HG02884 (cell line): ENCODE measurements around the gene ACRBP.
A peak's percentile ranks its signal among the peaks of the same experiment; 100 is the strongest.

Experiments
- ATAC-seq: cut with Tn5 transposase; IDR thresholded peaks from one replicate; pipeline ENCODE4 v1.9.1; 2021; ENCODE audit warnings: mild to moderate bottlenecking, moderate library complexity; ENCODE audit not compliant: unreplicated experiment

The ACRBP gene

DNA sequence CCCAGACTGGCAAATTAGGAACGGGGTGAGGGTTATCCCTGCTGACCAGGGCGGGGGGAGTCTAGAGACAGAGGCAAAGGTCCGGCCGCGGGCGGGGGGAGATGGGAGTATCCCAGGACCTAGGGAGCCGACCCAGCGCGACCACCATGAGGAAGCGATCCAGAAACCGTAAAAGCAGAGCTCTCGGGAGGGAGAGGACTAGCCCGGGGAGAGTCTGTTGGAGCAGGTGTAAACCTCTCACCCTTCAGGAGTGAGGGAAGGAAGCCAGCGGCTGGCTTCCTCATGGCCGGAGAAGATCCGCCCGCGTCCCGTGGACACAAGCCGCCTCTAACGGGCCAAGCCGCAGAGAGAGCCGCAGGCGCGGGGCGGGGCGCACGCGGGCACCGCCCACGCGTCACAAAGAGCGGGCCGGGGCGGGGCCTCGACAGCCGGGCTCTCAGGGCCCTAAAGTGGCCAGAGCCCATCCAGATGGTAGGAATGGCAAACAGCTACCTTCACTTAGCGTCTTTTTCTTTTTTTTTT, at the start of gene ACRBP:
TSS of gene ACRBP (minus strand) at position 350 of the 522 bp plus-strand sequence. CDS start at position 284, 66 bp downstream.
- ATAC-seq, result no peak

DNA sequence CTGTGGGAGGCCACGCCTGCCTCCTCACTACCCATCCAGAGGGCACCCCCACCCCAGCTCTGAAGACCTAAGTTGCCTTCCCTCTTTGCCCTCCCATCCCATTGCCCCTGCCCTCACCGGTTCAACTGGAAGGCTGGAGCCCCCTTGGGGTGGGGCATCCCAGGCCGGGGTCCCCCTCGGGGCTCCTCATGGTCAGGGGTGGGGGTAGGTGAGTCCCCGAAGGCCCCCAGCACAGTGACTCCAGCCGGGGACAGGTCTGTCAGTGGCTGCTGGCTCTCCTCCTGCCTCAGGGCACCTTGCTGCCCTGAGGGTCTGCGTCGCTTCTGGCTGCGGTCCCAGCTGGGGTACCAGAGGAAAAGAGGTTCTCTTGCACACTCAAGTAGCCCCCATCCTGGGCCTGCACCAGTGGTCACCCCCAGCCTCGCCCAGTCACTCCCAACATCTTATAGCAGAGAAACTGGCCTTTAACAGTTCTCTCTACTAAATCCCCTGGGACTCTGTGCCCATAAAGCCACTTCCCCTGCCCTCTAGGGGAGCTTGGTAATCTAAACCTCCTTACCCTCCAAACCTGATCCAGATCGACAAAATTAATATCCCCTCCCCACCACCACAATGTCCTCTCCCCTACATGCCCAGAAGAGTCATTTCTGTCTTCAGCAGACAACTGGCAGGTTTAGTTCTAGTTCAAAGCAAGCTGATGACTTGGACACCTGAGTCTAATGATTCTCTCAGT, 48.2 kb upstream of the ACRBP start:
- no peak for ATAC-seq

DNA sequence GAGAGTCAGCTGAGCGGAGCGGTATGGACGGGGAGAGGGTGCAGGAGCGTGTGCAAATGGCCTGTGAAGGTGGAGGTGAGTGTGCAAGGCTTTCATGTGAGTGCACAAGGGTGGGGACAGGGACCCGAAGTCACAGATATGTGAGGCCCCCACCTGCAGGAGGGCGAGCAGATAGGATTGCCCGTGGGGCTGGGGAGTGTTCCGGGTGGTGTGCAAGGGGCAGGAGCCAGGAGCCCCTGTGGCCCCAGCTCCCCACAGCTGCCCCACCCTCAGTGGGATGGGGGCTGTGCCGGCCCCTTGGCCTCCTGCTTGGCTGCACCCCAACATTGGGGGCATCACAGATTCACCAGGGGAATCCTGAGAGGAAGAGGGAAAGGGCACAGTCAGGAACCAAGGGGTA, 47.5 kb upstream of the ACRBP start:
- ATAC-seq, result no peak

DNA sequence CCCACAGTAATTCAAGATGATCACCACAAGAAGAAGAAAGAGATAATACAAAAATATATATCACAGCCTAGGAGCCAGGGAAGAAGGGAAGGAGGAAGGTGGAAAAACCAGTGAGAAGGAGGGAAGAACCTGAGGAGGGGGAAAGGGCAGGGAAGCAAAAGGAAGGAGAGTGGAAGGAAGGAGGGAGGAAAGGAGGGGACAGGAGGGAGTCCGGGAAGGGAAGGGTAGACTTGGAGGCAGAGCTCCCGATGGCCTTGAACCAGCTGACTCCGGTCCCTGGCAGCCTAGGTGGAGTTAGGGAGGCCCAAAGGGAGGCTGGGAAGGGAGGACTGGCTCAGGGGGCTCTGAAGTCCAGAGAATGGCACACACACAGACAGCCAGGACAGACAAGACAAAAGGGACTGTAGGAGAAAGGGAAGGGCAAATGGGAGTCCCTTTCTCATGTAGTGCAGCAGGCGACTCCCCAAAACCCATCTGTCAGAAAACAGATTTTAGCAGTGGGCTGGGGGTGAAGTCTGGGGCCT, 46.7 kb upstream of the ACRBP start:
- ATAC-seq, result no peak

DNA sequence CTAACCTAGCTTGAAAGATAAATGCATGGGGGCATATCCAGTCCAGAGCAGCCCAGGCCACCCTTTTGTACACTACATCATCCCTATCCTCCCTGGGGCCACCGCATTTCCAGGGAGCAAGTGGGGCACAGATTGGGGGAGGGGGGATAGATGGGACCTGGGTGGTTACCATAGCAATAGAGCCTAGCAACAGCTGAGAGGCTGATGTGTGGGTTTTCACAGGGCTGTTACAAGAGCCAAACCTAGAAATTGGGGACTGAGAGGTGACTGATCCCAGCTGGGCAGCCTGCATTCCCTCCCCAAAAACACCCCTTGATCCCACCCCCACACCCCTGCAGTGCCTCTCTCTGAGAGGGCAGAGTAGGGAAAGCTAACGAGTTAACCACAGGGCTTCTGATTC, 45.7 kb upstream of the ACRBP start:
- ATAC-seq, result no peak

DNA sequence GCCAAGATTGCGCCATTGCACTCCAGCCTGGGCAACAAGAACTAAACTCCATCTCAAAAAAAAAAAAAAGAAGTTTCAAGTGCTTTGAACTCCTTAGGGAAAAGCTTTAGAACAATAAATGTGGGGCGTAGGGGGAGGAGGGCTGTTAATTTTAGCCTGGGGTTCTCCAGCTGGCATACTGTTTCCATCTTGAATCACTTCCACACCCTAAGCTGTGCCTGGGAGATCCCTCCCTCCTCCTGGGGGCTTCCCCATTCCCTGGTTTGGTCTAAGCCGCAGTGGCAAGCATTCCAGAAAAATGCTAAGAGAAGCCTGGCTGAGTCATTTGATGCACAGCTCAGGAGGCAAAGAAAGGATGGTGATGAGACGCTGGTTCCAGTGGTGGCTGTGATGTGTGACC, 44.2 kb upstream of the ACRBP start:
- no peak for ATAC-seq

DNA sequence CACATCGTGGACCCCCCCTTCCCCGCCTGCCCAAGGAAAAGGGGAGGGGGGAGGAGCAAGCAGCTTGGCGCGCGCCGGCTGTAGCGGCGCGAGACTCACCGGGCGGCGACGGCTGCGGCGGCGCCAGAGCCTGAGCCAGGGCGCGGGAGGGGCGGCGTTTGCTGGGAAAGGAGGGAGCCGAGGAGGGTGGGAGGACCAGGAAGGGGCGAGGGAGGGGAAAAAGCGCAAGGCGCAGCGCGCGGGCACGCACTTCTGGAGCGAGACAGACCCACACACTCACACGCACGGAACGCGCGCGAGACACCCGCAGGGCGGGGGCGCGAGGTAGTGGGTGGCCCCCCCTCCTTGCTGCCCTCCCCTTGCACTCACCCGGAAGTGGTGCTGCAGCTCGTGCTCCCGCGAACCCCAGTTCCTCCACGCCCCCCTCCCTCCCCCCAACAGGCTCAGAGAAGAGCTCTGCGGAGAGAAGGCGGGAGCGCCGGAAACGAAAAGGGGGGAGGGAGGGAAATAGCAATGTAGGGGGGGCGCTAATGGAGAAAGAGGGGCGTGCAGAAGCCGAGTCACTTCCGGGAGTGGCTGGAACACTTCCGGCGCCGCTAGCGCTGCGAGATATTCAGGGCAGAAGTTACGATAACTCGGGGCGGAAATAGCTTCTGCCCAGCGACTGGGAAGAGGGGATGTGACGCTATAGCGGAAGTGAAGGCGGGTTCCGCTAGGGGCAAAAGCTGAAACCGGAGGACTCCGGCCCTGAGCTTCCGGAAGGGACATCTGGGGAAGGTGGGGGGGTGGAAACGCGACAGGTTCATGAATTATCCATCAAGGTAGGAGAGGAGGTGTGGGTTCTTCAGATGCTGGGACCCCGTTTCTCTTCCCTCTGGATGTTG, 42.0 kb upstream of the ACRBP start, which contains the start of gene ZNF384:
TSS of gene ZNF384 (minus strand) at position 377 of the 884 bp plus-strand sequence. CDS start 9,855 bp downstream, outside the sequence.
- peak; percentile 87 for ATAC-seq

DNA sequence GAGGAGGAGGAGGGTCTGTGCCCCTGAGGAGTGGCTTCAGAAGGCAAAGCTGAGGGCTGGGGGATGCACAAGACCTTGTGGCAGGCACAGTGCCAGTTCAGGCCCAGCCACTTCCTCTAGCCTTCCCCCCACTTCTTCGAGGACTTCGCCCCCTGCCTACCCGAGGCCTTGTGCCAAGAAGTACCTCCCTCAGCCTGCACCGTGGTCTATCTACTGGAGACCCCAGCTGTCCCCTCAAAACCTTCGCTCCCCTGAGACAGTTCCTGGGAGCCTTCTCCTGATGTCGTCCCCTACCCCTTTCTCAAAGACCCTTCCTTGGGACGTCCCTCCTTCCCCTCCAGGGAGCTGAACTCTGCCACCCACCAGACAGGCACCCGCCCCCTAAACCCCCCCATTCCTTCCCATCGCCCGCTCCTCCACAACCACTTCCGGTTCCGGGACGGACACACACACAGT, 41.3 kb upstream of the ACRBP start:
- no peak for ATAC-seq

DNA sequence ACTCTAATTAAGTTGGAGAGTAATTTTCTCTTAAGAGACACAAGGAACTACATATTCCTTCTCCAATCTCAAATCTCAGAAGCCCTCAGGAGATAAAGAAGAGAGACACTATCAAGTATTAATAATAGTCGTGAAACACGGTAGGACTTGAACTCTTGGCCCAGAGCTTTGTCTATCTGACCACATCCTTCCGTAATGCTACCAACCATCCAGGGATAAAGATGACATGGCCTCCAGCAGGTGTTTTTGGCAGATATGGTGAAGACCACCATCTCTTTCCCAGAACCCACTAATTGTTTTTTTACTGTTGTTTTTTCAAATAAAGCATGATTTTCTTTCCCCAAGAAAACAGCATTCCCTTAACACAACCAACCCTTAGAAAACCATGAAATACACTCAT, 38.6 kb upstream of the ACRBP start:
- ATAC-seq, result no peak

DNA sequence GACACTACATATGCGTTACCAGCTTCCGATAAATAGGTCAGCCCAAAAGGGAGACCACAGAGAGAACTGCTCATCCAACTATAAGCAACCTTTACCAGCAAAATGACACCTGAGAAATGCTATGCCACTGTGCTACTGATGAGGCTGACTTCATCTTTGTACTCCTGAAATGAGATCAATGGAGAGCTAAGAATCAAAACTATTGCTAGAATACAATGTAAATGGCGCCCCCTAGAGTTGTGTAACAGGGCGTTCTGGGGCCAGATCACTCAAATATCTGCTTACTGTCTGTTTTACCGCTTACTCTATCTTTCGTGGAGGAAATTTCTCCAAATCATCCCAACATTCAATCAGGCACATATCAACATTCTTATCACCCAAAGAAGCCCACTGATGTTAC, 37.4 kb upstream of the ACRBP start:
- ATAC-seq, result no peak

DNA sequence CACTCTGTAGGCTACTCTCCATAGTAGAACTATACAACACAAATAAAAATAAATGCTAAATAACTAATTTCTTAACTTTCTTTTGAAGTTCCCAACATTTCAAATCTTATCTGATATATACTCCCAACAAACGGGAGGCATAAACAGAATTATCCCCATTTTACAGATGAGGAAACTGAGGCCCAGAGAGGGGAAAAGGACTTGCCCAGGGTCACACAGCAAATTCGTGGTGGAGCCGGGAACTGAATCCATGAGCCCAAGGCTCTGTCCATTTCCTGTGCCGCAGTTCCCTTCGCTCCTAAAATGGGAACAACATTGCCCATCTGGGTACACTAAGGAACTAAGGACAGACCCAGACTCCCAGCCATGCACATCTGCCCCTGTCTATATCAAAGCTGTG, 29.7 kb upstream of the ACRBP start:
- ATAC-seq, result no peak

DNA sequence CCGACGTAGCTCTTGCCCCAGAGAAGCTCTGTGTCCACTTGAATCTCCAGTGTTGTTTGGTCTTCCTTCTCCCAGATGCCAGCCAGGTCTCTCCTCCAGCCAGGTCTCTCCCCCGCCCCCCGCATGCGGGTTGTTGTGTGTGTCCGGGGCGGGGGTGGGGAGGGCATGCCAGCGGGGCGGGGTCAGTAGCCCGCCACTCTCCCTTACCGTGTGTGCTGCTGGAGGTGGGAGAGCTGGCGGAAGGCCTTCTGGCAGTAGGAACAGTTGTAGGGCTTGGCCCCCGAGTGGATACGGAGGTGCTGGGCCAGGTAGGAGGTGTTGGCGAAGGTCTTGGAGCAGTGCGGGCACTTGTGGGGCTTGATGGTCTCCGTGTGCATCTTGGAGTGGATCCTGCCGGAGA, 24.9 kb upstream of the ACRBP start:
- no peak for ATAC-seq

DNA sequence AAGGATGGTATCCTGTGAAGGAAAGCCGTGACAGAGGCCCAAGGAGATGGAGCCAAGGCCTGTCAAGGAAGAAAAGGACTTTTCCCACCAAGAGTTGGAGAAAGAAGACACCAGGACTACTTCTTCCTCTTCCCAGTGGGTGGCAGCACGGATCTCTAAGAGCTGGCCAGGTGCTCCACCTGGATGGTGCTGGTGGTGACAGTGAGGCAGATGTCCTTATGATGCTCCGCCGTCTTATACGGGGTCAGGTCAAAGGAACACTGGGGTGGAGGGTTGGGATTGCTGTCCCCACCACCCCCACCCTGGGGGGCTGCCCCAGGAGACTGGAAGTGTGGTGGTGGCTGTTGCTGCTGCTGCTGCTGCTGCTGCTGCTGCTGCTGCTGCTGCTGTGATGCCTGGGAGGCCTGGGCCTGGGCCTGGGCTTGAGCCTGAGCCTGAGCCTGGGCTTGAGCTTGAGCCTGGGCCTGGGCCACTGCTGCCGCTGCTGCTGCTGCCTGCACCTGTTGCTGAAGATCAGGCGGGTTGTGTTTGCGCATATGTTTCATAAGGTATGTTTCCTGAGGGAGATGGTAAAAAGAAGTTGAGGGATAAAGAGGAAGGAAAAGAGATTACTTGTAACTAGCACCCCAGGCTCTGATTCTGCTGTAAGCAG, 20.5 kb upstream of the ACRBP start:
- ATAC-seq, result no peak

DNA sequence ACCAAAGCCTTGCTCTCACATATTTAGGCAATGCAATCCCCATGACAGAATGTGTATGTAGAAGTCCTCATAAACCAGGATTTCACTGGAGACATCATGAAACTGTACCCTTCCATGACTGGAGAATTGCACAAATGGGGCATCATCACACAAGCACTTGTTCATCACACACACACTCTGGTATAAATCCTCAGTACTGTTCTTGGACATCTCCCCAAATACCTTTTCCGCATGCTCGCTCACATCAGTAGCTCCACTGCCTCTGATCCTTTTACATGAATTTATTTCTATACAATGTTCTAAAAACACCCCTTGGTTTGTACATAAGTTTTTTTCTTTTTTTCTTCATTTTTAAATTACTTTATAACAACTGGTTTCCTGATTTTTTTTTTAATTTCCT, 19.0 kb upstream of the ACRBP start:
- ATAC-seq, result no peak

DNA sequence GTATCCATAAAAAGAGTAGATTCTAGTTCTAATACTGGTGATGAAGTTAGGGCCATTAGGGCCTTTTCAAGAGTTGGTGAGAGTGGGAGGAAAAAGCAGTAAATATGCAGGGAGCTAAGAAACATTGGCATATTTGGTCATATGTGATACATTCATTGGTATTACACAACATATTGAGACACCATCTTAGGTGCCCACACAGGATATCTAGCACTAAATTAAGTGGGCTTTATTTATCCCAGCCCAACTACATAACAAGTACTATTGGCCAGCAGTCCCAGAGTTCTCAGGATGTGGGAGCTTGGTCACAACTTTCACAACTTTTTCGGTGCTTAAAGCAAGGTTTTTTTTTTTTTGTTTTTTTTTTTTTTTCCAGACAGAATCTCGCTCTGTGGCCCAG, 17.7 kb upstream of the ACRBP start:
- ATAC-seq, result no peak

DNA sequence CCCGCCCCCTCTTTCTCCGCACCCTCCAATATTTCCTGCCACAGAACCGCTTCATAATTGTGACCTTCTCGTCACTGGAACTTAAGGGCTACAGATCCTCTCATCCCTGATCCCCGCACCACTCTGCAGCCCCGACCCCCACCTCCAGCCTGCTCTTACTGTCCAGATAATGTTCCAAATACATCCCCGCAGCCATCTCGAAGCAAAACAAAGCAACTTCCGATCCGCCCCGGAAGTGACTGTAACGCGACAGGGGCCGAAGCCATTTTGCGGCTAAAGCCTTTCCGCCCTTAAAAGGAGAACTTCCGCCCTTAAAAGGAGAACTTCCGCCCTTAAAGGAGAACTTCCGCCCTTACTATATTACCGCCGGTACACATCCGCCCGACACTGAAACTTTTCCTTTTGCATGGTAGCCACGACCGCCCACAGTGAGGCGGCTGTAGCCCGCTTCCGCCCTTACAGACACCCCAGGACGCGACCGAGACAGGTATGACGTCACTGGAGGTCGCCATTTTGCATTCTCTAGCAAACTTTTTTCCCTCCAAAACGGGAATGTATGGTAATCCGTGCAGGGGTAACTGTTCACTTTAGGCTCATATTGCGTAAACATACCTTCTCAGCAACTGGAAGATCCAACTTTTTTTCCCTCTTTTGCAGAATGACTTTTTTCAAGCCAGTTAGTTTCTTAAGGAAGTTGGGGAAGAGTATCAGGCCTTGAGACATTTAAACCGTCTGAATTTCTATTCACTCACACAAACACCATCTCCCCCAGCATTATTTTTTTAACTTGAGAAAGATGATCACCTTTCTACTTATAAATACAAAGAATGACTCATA, 15.9 kb upstream of the ACRBP start, which contains the start of gene ING4:
TSS of gene ING4 (minus strand) at position 214 of the 837 bp plus-strand sequence. CDS start at position 196, 18 bp downstream.
- ATAC-seq, result peak; percentile 94

DNA sequence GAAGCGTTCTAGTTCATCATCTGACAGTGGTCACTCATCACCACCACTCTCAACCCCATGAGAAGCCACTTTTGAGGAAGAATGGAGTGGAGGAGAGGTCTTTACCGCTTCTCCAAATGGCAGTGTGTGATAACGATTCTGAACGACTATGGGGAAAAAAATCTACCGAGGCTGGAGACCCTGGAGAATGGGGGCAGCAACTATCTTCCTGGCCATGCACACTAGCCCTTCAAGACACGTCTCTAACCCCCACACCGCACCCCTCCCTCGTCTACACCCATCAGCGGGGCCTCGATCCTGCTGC, 15.3 kb upstream of the ACRBP start:
- ATAC-seq, result peak; percentile 4

DNA sequence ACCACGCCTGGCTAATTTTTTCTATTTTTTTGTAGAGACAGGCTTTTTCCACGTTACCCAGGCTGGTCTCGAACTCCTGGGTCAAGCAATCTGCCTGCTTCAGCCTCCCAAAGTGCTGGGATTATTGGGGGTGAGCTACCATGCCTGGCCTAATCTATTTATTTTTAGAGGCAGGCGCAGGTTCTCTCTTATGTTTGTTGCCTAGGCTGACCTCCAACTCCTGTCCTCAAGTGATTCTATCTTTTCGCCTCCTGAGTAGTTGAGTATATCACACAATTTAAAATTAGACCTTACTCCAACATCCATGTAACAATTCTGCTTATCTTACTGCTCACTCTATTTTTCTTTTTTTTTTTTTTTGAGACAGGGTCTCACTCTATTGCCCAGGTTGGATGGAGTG, 6.8 kb upstream of the ACRBP start:
- no peak for ATAC-seq

DNA sequence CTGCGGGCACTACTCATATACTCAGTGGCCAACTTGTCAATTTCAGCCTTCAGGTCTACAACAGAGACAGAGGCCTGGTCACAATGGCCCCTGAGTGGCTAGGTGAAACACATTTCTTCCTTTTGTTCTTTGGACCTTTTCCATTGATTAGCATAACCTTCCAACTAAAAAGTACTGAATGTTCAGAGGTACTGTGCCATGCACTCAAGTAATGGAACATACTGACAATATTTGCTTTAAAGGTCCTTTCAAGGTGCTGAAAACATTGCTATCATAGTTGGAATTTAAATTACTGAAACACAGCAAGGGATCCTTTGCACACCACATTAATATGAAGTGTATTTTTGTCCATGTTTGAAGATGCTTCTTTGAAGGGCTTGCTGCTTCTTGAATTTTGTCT, 6.1 kb upstream of the ACRBP start:
- no peak for ATAC-seq

DNA sequence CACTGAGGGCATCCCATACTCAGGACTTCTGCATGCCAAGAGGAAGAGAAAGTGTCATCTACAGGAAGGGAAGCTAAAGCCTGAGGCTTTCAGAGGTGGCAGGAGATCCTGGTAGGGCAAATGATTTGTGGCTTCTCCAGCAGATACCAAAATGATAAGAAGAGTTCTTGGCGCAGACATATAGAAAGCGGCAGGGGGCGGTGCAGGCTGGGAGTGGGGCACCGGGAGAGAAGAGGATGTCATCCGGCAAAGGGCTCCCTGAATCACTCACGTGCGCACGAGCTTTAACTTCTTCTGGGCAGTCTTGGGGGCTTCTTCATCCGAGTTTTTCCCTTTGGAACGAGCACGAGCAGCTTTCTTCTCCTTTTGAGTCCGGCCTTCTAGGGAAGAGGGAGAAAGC, 5.2 kb upstream of the ACRBP start:
- no peak for ATAC-seq
